Karpas-422 (cell line): ENCODE measurements around the gene SRRM3. TPM values are rescaled to one million over a fixed set of nuclear protein-coding genes. Genes with fewer than 3 reads are reported as not detected.
"Not testable (repeated sequence)": the region's sequence is repeated elsewhere in the genome, so short reads cannot be mapped to it uniquely, and the experiment has no call there.

Experiments used
- DNase-seq: peaks from one replicate; pipeline ENCODE4 v3.0.0-alpha.2; 2015
- H2AFZ ChIP-seq: fragments of 200-600 bp; sonication (generic); 2 replicates; pipeline ENCODE4 v1.6.1; 2014; ENCODE audit warnings: antibody characterized with exemption, low read length, mixed read lengths
- H3K27ac ChIP-seq: fragments of 200-600 bp; sonication (generic); 2 replicates; pipeline ENCODE4 v1.5.1; 2014; ENCODE audit warnings: mild to moderate bottlenecking, low read length, moderate library complexity
- H3K27me3 ChIP-seq: fragments of 200-600 bp; sonication (generic); 2 replicates; pipeline ENCODE4 v1.6.1; 2014; ENCODE audit warnings: low read length, mixed read lengths
- H3K36me3 ChIP-seq: fragments of 200-600 bp; sonication (generic); 2 replicates; pipeline ENCODE4 v1.6.1; 2014; ENCODE audit warnings: low read length, mixed read lengths; ENCODE audit not compliant: insufficient read depth
- H3K4me1 ChIP-seq: fragments of 200-600 bp; sonication (generic); 2 replicates; pipeline ENCODE4 v1.6.1; 2014; ENCODE audit warnings: mild to moderate bottlenecking, low read length, mixed read lengths
- H3K4me2 ChIP-seq: fragments of 200-600 bp; sonication (generic); 2 replicates; pipeline ENCODE4 v1.6.1; 2014; ENCODE audit warnings: low read length, low read depth, mild to moderate bottlenecking; ENCODE audit not compliant: poor library complexity, severe bottlenecking
- H3K4me3 ChIP-seq: fragments of 200-600 bp; sonication (generic); 2 replicates; pipeline ENCODE4 v1.5.1; 2014; ENCODE audit warnings: mild to moderate bottlenecking, antibody characterized with exemption, low read length, mixed read lengths
- H3K79me2 ChIP-seq: fragments of 200-600 bp; sonication (generic); 2 replicates; pipeline ENCODE4 v1.6.1; 2014; ENCODE audit warnings: mild to moderate bottlenecking, low read length, mixed read lengths
- H3K9ac ChIP-seq: fragments of 200-600 bp; sonication (generic); 2 replicates; pipeline ENCODE4 v1.6.0; 2014; ENCODE audit warnings: low read length
- H3K9me2 ChIP-seq: fragments of 200-600 bp; sonication (generic), shearing (Covaris generic); replicated peaks from 2 replicates; pipeline ENCODE4 v1.6.0; 2014; ENCODE audit warnings: mild to moderate bottlenecking, low read length, moderate library complexity; ENCODE audit not compliant: insufficient read depth
- H3K9me3 ChIP-seq: fragments of 300-700, 200-600 bp; sonication (generic); 2 replicates; pipeline ENCODE4 v1.6.1; 2014; ENCODE audit warnings: low read length, mixed read lengths
- H4K20me1 ChIP-seq: fragments of 200-600 bp; sonication (generic); 2 replicates; pipeline ENCODE4 v1.6.1; 2014; ENCODE audit warnings: mild to moderate bottlenecking, antibody characterized with exemption, low read length, low read depth; ENCODE audit not compliant: insufficient read depth
- total RNA-seq: library from RNA; depleted of rRNA; stranded (reverse); fragments of >200 nt; shearing (Covaris generic); gene quantifications from 2 replicates; pipeline ENCODE4 v1.2.3, GENCODE V29; 2014; ENCODE audit warnings: low replicate concordance

SRRM3 gene
- total RNA-seq, 1 experiment from 2014 or later, result not detected

DNA sequence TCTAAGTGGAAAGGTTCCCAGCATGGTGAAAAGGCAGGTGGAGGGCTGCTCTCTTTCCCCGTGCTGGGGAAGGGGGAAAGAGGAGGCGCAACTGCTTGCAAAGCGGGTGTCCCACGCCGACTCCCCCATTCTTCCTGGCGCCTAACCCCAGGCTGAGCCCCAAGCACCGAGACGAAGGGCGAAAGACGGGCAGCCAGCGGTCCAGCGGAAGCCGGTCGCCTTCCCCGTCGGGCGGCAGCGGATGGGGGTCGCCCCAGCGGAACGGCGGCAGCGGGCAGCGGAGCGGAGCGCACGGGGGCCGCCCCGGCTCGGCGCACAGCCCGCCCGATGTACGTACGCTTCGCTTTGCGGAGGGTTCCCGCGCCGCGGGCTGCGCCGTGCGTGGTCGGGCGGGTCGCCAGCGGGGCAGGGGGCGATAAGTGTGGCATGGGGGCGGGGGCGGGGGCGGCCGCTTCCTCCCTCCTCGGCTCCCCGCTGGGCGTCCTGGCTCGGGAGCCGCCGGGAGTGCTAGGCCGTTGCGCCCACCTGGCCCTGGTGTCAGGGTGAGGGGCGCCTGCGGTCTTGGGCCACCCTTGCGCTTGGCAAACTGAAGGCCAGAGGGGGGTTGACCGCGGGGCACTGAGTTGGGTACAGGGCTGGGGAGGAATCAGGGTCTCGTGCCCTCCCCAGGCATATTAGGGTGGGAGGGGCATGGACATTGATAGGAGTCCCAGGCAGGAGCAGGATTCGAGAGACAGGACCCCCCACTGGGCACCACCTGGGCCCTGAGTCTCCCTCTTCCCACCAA is 65.6 kb downstream of the SRRM3 start:
- no peak for DNase-seq
- no peak overlapping the region for H3K4me2 ChIP-seq

DNA sequence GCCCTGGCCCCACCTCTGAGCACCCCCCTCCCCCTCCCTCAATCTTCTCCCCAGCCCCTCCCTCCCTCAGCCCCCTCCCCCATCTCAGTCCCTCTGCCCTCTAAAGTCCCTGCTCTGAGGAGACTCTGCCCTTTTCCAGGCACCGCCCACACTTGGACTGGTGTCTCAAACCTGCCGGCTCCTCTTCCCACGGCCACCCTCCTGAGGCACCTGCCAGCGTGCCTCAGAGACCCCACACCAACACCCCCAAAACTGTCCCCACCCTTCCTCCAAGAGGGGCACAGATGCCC is 66.1 kb downstream of the SRRM3 start:
- Histone ChIP-seq H3K9me3 (no peaks in the 10 kb centered on the region), H3K4me2 (no peak overlapping the region), H3K4me3 (no peak overlapping the region)

More for the DNA sequence above, 65.6 kb downstream of the SRRM3 start:
- no peak overlapping the region for H3K27ac ChIP-seq
- no peaks in the 10 kb centered on the region for H3K36me3 ChIP-seq
- H3K4me1 ChIP-seq, result no peaks in the 10 kb centered on the region
- H3K79me2 ChIP-seq, result no peaks in the 10 kb centered on the region
- no peak overlapping the region for H3K9ac ChIP-seq
- H3K9me2 ChIP-seq, result no peaks in the 10 kb centered on the region
- no peaks in the 10 kb centered on the region for H3K9me3 ChIP-seq
- H3K27me3 ChIP-seq, result no peaks in the 10 kb centered on the region
- H3K4me3 ChIP-seq, result no peak overlapping the region
- H2AFZ ChIP-seq, result no peak overlapping the region
- H4K20me1 ChIP-seq, result no peaks in the 10 kb centered on the region

DNA sequence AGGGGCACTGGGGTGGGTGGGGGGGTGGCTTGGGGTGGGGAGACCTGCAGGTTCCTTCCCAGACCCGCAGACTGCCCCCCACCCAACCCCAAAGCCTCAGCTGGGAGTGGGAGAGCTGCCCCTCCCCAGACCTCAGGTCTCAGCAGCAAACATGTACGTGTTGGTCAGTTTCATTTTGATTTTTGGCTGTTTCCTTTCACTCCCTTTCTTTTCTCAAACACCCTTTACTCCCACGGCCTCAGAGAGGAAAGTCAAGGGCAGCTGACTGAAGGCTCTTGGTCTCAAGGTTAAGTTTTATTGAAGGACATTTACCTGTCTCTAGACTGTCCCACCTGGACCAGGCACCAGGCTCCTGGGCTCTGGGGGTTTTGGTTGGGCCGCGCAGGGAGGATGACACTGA is 66.7 kb downstream of the SRRM3 start:
- H3K9me2 ChIP-seq, result no peaks in the 10 kb centered on the region
- H3K79me2 ChIP-seq, result no peaks in the 10 kb centered on the region
- H3K27me3 ChIP-seq, result no peaks in the 10 kb centered on the region
- no peaks in the 10 kb centered on the region for H3K9me3 ChIP-seq
- H3K9ac ChIP-seq, result no peak overlapping the region
- no peak overlapping the region for H3K4me2 ChIP-seq
- H3K4me3 ChIP-seq, result no peak overlapping the region
- no peak overlapping the region for H2AFZ ChIP-seq
- H4K20me1 ChIP-seq, result no peaks in the 10 kb centered on the region
- DNase-seq, result no peak
- no peaks in the 10 kb centered on the region for H3K4me1 ChIP-seq
- H3K27ac ChIP-seq, result no peak overlapping the region
- no peaks in the 10 kb centered on the region for H3K36me3 ChIP-seq

More for the DNA sequence above, 66.1 kb downstream of the SRRM3 start:
- H3K9me2 ChIP-seq, result no peaks in the 10 kb centered on the region
- no peaks in the 10 kb centered on the region for H3K4me1 ChIP-seq
- no peaks in the 10 kb centered on the region for H3K36me3 ChIP-seq
- no peak overlapping the region for H3K9ac ChIP-seq
- H2AFZ ChIP-seq, result no peak overlapping the region
- DNase-seq, result no peak
- H3K27ac ChIP-seq, result no peak overlapping the region
- no peaks in the 10 kb centered on the region for H3K27me3 ChIP-seq
- H4K20me1 ChIP-seq, result no peaks in the 10 kb centered on the region
- H3K79me2 ChIP-seq, result no peaks in the 10 kb centered on the region

GRCh38 chr7:76269895-76270294 is 68.2 kb downstream of the SRRM3 start:
- Histone ChIP-seq H3K9ac (no peak overlapping the region), H2AFZ (no peak overlapping the region), H3K4me3 (no peak overlapping the region), H3K4me1 (no peaks in the 10 kb centered on the region), H3K9me3 (no peaks in the 10 kb centered on the region), H3K4me2 (no peak overlapping the region), H3K9me2 (no peaks in the 10 kb centered on the region), H3K36me3 (no peaks in the 10 kb centered on the region), H3K27me3 (no peaks in the 10 kb centered on the region), H3K27ac (no peak overlapping the region), H3K79me2 (no peaks in the 10 kb centered on the region), H4K20me1 (no peaks in the 10 kb centered on the region)
- DNase-seq, result no peak

DNA sequence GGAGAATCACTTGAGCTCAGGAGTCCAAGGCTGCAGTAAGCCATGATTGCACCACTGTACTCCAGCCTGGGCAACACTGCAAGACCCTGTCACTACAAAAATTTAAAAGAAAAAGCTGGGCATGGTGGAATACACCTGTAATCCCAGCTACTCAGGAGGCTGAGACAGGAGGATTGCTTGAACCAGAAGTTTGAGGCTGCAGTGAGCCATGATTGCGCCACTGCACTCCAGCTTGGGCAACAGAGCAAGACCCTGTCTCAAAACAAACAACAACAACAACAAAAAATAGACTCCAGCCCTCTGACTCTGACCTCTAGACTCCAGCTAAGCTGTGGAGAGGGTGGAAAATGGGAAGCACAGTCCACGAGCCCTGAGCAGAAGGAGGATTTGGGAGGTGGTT is 69.7 kb downstream of the SRRM3 start:
- DNase-seq, H3K4me1 ChIP-seq, H3K27ac ChIP-seq, H3K36me3 ChIP-seq, H3K27me3 ChIP-seq, H4K20me1 ChIP-seq, H3K79me2 ChIP-seq, H3K9me3 ChIP-seq, H3K9me2 ChIP-seq, H3K4me3 ChIP-seq, H3K4me2 ChIP-seq, H2AFZ ChIP-seq, H3K9ac ChIP-seq: not testable (repeated sequence)

GRCh38 chr7:76272142-76272541 is 70.4 kb downstream of the SRRM3 start:
- Histone ChIP-seq H3K9me2 (no peaks in the 10 kb centered on the region), H3K9ac (no peak overlapping the region), H3K27me3 (no peaks in the 10 kb centered on the region), H3K79me2 (no peaks in the 10 kb centered on the region), H2AFZ (no peak overlapping the region), H3K27ac (no peak overlapping the region), H3K9me3 (no peaks in the 10 kb centered on the region), H3K36me3 (no peaks in the 10 kb centered on the region), H3K4me2 (no peak overlapping the region), H3K4me3 (no peak overlapping the region), H3K4me1 (no peaks in the 10 kb centered on the region), H4K20me1 (no peaks in the 10 kb centered on the region)
- DNase-seq, result no peak

GRCh38 chr7:76272851-76273497 is 71.3 kb downstream of the SRRM3 start:
- no peak for DNase-seq
- H3K9me3 ChIP-seq, result no peaks in the 10 kb centered on the region
- no peaks in the 10 kb centered on the region for H3K36me3 ChIP-seq
- no peaks in the 10 kb centered on the region for H3K79me2 ChIP-seq
- H4K20me1 ChIP-seq, result no peaks in the 10 kb centered on the region
- H3K9me2 ChIP-seq, result no peaks in the 10 kb centered on the region
- no peaks in the 10 kb centered on the region for H3K4me1 ChIP-seq
- H3K4me2 ChIP-seq, result no peak overlapping the region
- H2AFZ ChIP-seq, result no peak overlapping the region
- no peak overlapping the region for H3K27ac ChIP-seq
- H3K4me3 ChIP-seq, result no peak overlapping the region
- H3K9ac ChIP-seq, result no peak overlapping the region
- no peaks in the 10 kb centered on the region for H3K27me3 ChIP-seq

DNA sequence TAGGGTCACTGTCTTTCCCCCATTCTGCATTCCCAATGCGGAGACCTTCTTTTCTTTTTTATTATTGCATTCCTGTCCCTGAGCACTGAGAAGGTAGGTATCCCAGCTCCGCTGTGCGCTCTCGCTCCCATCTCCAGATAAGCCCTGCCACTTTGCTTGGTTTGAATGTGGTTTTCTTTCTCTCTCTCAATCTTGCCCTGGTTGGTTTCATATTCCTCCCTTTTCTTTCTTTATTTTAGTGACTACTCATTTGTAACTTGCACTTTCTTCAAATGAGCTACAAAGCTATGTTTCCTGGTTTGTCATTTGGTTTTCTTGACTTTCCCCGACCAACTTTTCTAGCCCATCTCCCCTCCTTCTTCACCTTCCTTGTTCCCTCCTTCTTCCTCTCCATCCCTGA is 71.8 kb downstream of the SRRM3 start:
- no peak for DNase-seq
- Histone ChIP-seq H3K4me2 (no peak overlapping the region), H3K27me3 (no peaks in the 10 kb centered on the region), H3K9ac (no peak overlapping the region), H3K79me2 (no peaks in the 10 kb centered on the region), H3K9me2 (no peaks in the 10 kb centered on the region), H3K9me3 (no peaks in the 10 kb centered on the region), H3K27ac (no peak overlapping the region), H3K4me1 (no peaks in the 10 kb centered on the region), H3K4me3 (no peak overlapping the region), H3K36me3 (no peaks in the 10 kb centered on the region), H2AFZ (no peak overlapping the region), H4K20me1 (no peaks in the 10 kb centered on the region)
